ENCODE measurements around the gene UTP15. TPM values are rescaled to one million over a fixed set of nuclear protein-coding genes. Genes with fewer than 3 reads are reported as not detected.

The UTP15 gene
- total and polyA plus RNA-seq, 2 donors from 2014 or later, result 4.5 to 16.4 TPM

GRCh38 chr5:73625372-73625943 lies 59.9 kb downstream of the UTP15 start:
- Histone ChIP-seq H3K9me3 (ENCODE audit: control insufficient read depth in 2 of 3, insufficient read depth in 1 of 3, low read length in 3 of 3) (no peaks in the 10 kb centered on the region), H3K4me3 (ENCODE audit: low read length in 3 of 3) (peak overlapping the region; percentile 17 to 63 (median 39)), H3K36me3 (ENCODE audit: control insufficient read depth in 2 of 3, insufficient read depth in 3 of 3, low read length in 3 of 3) (no peaks in the 10 kb centered on the region), H3K4me1 (ENCODE audit: control insufficient read depth in 2 of 3, insufficient read depth in 2 of 3, low read depth in 1 of 3, low read length in 3 of 3) (peaks cover 0 to 7% (median 4%) of the 10 kb centered on the region in 3 donors), H3K27me3 (ENCODE audit: control insufficient read depth, insufficient read depth, low read length) (peaks cover 6% of the 10 kb centered on the region), H3K27ac (ENCODE audit: low read depth in 2 of 2, low read length in 2 of 2) (peak overlapping the region in 1 of 2 donors; percentile 55), H3K9ac (ENCODE audit: low read length in 3 of 3) (peak overlapping the region in 2 of 3 donors; percentile 9 to 70)
- no peak for TF ChIP-seq CTCF (IDR thresholded peaks at IDR 0.05; ENCODE audit: borderline replicate concordance, extremely low read depth, insufficient read depth)
- intact Hi-C loops (cut with DNase I), result no loop called here
- FAIRE-seq (no peak), DNase-seq (peak in 1 of 5 donors; percentile 7)

GRCh38 chr5:73625944-73626811 lies 60.6 kb downstream of the UTP15 start, which contains the start of gene ARHGEF28:
TSS of gene ARHGEF28 (plus strand) at chr5:73626196. CDS start at chr5:73684852, 58,656 bp downstream.
- peak within 1 kb of the TSS; percentile 9 to 72 (median 9) for H3K9ac ChIP-seq (ENCODE audit: low read length in 3 of 3)
- peak within 1 kb of the TSS in 1 of 2 donors; percentile 55 for H3K27ac ChIP-seq (ENCODE audit: low read depth in 2 of 2, low read length in 2 of 2)
- H3K4me1 ChIP-seq (ENCODE audit: control insufficient read depth in 2 of 3, insufficient read depth in 2 of 3, low read depth in 1 of 3, low read length in 3 of 3), result peaks cover 0 to 7% (median 4%) of the 10 kb centered on the region in 3 donors
- no peaks in the 10 kb centered on the region for H3K36me3 ChIP-seq (ENCODE audit: control insufficient read depth in 2 of 3, insufficient read depth in 3 of 3, low read length in 3 of 3)
- TF ChIP-seq CTCF (IDR thresholded peaks at IDR 0.05; ENCODE audit: borderline replicate concordance, extremely low read depth, insufficient read depth), result no peak
- no peak for FAIRE-seq
- peak within 1 kb of the TSS; percentile 42 to 79 (median 68) for H3K4me3 ChIP-seq (ENCODE audit: low read length in 3 of 3)
- intact Hi-C loops (cut with DNase I), result no loop called here
- H3K27me3 ChIP-seq (ENCODE audit: control insufficient read depth, insufficient read depth, low read length), result peaks cover 6% of the 10 kb centered on the region
- no peaks in the 10 kb centered on the region for H3K9me3 ChIP-seq (ENCODE audit: control insufficient read depth in 2 of 3, insufficient read depth in 1 of 3, low read length in 3 of 3)
- peak; percentile 70 to 87 (median 76) for DNase-seq

- H3K9me3 ChIP-seq (ENCODE audit: control insufficient read depth in 2 of 3, insufficient read depth in 1 of 3, low read length in 3 of 3), result no peaks in the 10 kb centered on the region
- peaks cover 6% of the 10 kb centered on the region for H3K27me3 ChIP-seq (ENCODE audit: control insufficient read depth, insufficient read depth, low read length)
- H3K9ac ChIP-seq (ENCODE audit: low read length in 3 of 3), result peak overlapping the region in 2 of 3 donors; percentile 9 to 42
- H3K36me3 ChIP-seq (ENCODE audit: control insufficient read depth in 2 of 3, insufficient read depth in 3 of 3, low read length in 3 of 3), result no peaks in the 10 kb centered on the region
- H3K4me1 ChIP-seq (ENCODE audit: control insufficient read depth in 2 of 3, insufficient read depth in 2 of 3, low read depth in 1 of 3, low read length in 3 of 3), result peaks cover 0 to 7% (median 4%) of the 10 kb centered on the region in 3 donors
- H3K4me3 ChIP-seq (ENCODE audit: low read length in 3 of 3), result peak overlapping the region; percentile 38 to 79 (median 68)
- TF ChIP-seq CTCF (IDR thresholded peaks at IDR 0.05; ENCODE audit: borderline replicate concordance, extremely low read depth, insufficient read depth), result no peak
- FAIRE-seq (no peak), DNase-seq (no peak)
- no peak overlapping the region for H3K27ac ChIP-seq (ENCODE audit: low read depth in 2 of 2, low read length in 2 of 2)
- intact Hi-C loops (cut with DNase I), result no loop called here
These were observed 61.3 kb downstream of the UTP15 start for GRCh38 chr5:73626814-73627313.

All from kidney (tissue), 14 donors.